Activated CD8-positive, alpha-beta T cell treated with anti-CD3 and anti-CD28 coated beads for 36 hours (primary cell): Measurements from ENCODE around the gene NDUFB6. TPM values are rescaled to one million over a fixed set of nuclear protein-coding genes. Genes with fewer than 3 reads are reported as not detected.

Experiments used
- ATAC-seq: fragments of 200-7000 bp; cut with Tn5 transposase; one replicate; pipeline ENCODE4 v1.10.0; 2021; ENCODE audit warnings: mild to moderate bottlenecking, moderate library complexity
- CTCF ChIA-PET: fragments of 350-600 bp; sonication (Branson Sonifier 250); formaldehyde crosslinking; loops from one replicate; lab custom pipeline; 2021; ENCODE audit warnings: antibody characterized with exemption; lab: Charles Lee
- POLR2A ChIA-PET: fragments of 350-600 bp; sonication (Branson Sonifier 250); formaldehyde crosslinking; loops from one replicate; lab custom pipeline; 2021; ENCODE audit warnings: antibody characterized with exemption; lab: Charles Lee
- DNase-seq: peaks from one replicate; pipeline ENCODE4 v3.0.0-alpha.2; 2020
- H3K27ac Mint-ChIP-seq: one replicate; pipeline ENCODE4 v1.8.0; 2021; ENCODE audit warnings: mild to moderate bottlenecking, mixed read lengths
- H3K27me3 Mint-ChIP-seq: one replicate; pipeline ENCODE4 v1.8.0; 2021; ENCODE audit warnings: mixed read lengths
- H3K36me3 Mint-ChIP-seq: one replicate; pipeline ENCODE4 v1.8.0; 2021; ENCODE audit warnings: low read depth, mixed read lengths
- H3K4me1 Mint-ChIP-seq: one replicate; pipeline ENCODE4 v1.8.0; 2021; ENCODE audit warnings: low read depth, mixed read lengths
- H3K4me3 Mint-ChIP-seq: one replicate; pipeline ENCODE4 v1.8.0; 2021; ENCODE audit warnings: mild to moderate bottlenecking, moderate library complexity, mixed read lengths
- H3K9me3 Mint-ChIP-seq: one replicate; pipeline ENCODE4 v1.8.0; 2021; ENCODE audit warnings: mixed read lengths
- CTCF ChIP-seq: fragments of 200-600 bp; IDR thresholded peaks from one replicate; pipeline ENCODE4 v1.8.0; 2022; ENCODE audit warnings: antibody characterized with exemption, mild to moderate bottlenecking
- intact Hi-C: fragments of 100-400 bp; cut with micrococcal nuclease; formaldehyde crosslinking; loops from one replicate; pipeline ENCODE4 v1.10.0; 2022
- total RNA-seq, 2 experiments: library from RNA; stranded (reverse); gene quantifications; one replicate each; pipeline ENCODE4 v1.2.3, GENCODE V29; 2021

NDUFB6 gene
- total RNA-seq, 2 experiments from 2014 or later, result 61.4 to 63.4 TPM

- ATAC-seq, result no peak
- H3K36me3 Mint-ChIP-seq, result peaks cover 37% of the 10 kb centered on the region
- no peak for TF ChIP-seq CTCF
- H3K27ac Mint-ChIP-seq, result no peak overlapping the region
- H3K4me3 Mint-ChIP-seq, result no peak overlapping the region
- ChIA-PET POLR2A (no interaction called here), CTCF (interaction anchor here (1.2 to 1.4 kb wide), 2 partner anchors 9 to 140 kb away, joined by 3 to 4 read pairs; no protein-coding TSS in a partner anchor)
- no peaks in the 10 kb centered on the region for H3K27me3 Mint-ChIP-seq
- H3K9me3 Mint-ChIP-seq, result peaks cover 13% of the 10 kb centered on the region
- intact Hi-C loops, result no loop called here
- H3K4me1 Mint-ChIP-seq, result peaks cover 32% of the 10 kb centered on the region
- no peak for DNase-seq
Observed at GRCh38 chr9:32518276-32518675, 54.7 kb downstream of the NDUFB6 start.

GRCh38 chr9:32516241-32516640 is 56.7 kb downstream of the NDUFB6 start:
- ChIA-PET POLR2A (interaction anchor here (1.2 kb wide), 1 partner anchor 10 kb away, joined by 4 read pairs; the partner anchor contains the start of gene RIGI), CTCF (interaction anchor here (1.0 to 1.4 kb wide), 2 partner anchors 63 to 137 kb away, joined by 3 to 4 read pairs; no protein-coding TSS in a partner anchor)
- H3K9me3 Mint-ChIP-seq, result peaks cover 8% of the 10 kb centered on the region

GRCh38 chr9:32508728-32509127 is 64.2 kb downstream of the NDUFB6 start:
- Mint-ChIP-seq H3K27me3 (no peaks in the 10 kb centered on the region), H3K4me1 (peaks cover 38% of the 10 kb centered on the region), H3K27ac (no peak overlapping the region), H3K9me3 (peaks cover 1% of the 10 kb centered on the region), H3K36me3 (peaks cover 4% of the 10 kb centered on the region), H3K4me3 (no peak overlapping the region)
- ChIA-PET POLR2A (no interaction called here), CTCF (interaction anchor here (1.2 to 1.4 kb wide), 3 partner anchors 9 to 63 kb away, joined by 3 to 4 read pairs (median 4); no protein-coding TSS in a partner anchor)
- TF ChIP-seq CTCF, result no peak
- intact Hi-C loops, result no loop called here
- ATAC-seq (no peak), DNase-seq (no peak)

More at GRCh38 chr9:32516241-32516640, 56.7 kb downstream of the NDUFB6 start:
- Mint-ChIP-seq H3K4me1 (peaks cover 33% of the 10 kb centered on the region), H3K36me3 (peaks cover 21% of the 10 kb centered on the region), H3K27ac (no peak overlapping the region), H3K4me3 (no peak overlapping the region), H3K27me3 (no peaks in the 10 kb centered on the region)
- TF ChIP-seq CTCF, result no peak
- DNase-seq, result no peak
- ATAC-seq, result no peak
- intact Hi-C loops, result no loop called here

GRCh38 chr9:32503008-32503407 is 70.0 kb downstream of the NDUFB6 start:
- Mint-ChIP-seq H3K27me3 (no peaks in the 10 kb centered on the region), H3K4me1 (peaks cover 2% of the 10 kb centered on the region), H3K9me3 (no peaks in the 10 kb centered on the region), H3K27ac (no peak overlapping the region), H3K4me3 (no peak overlapping the region), H3K36me3 (peaks cover 6% of the 10 kb centered on the region)
- DNase-seq, result no peak
- CTCF ChIA-PET, result interaction anchor here (1.4 to 2.1 kb wide), 2 partner anchors 78 to 124 kb away, joined by 3 to 4 read pairs; no protein-coding TSS in a partner anchor
- POLR2A ChIA-PET, result no interaction called here
- no peak for ATAC-seq
- intact Hi-C loops, result no loop called here
- no peak for TF ChIP-seq CTCF

Other genes with a start within 250 kb of the NDUFB6 start
- gene ACO1, start 188.5 kb downstream of the NDUFB6 start, total RNA-seq, result 10 to 100 TPM; 15.3 to 15.7 TPM
- 1 to 10 TPM; 5.4 to 5.6 TPM for gene RIGI, start 47.0 kb downstream of the NDUFB6 start, total RNA-seq
- 10 to 100 TPM; 28.0 to 30.9 TPM for gene SMIM27, start 20.8 kb downstream of the NDUFB6 start, total RNA-seq
- 10 to 100 TPM; 13.3 to 14.2 TPM for gene TOPORS, start 20.6 kb downstream of the NDUFB6 start, total RNA-seq
- gene TAF1L, start 62.5 kb upstream of the NDUFB6 start, total RNA-seq, result not detected
- gene TMEM215, start 210.4 kb upstream of the NDUFB6 start, total RNA-seq, result not detected